ENCODE measurements around the gene CDKN2AIP. TPM values are rescaled to one million over a fixed set of nuclear protein-coding genes. Genes with fewer than 3 reads are reported as not detected.
"Not testable (repeated sequence)": the region's sequence is repeated elsewhere in the genome, so short reads cannot be mapped to it uniquely, and the experiment has no call there.

Gene CDKN2AIP
- total RNA-seq, 4 donors from 2014 or later = 14.0 to 25.6 (median 17.2) TPM

DNA sequence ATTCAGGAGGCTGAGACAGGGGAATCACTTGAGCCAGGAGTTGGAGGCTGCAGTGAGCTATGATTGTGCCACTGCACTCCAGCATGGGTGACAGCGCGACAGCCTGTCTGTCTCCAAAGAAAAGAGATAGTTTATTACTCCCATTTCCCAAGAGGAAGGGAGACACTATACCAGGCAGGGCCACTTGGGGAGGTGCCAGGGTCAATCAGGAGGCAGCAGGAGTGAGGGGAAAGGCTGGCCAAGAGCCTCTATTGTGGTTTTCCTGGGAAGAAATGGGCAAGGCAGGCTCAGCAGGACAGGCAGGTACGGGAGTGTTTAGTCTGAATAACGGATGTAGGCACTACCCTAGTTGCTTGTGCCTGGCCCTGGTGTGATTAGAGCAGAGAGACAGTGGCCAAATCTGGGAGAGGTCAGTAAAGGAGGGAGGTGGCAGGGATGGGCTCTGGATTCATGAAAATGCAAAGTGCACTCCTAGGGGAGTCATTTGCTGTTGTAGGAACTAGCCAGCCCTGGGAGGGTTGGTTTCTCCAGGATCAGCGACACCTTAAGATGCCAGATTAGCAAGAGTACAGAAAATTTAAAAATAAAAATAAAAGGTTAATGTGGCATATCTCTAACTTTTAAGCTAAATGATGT is 20.2 kb upstream of the CDKN2AIP start:
- Histone ChIP-seq H3K27me3 (no peaks in the 10 kb centered on the region), H3K27ac (no peak overlapping the region), H3K4me1 (no peaks in the 10 kb centered on the region), H3K9me3 (no peaks in the 10 kb centered on the region), H3K4me3 (no peak overlapping the region), H3K36me3 (no peaks in the 10 kb centered on the region)
- 74% methylated on average over 5 of the region's 5 CpGs for WGBS
- TF ChIP-seq POLR2AphosphoS5 (IDR thresholded peaks at IDR 0.05) = no peak
- no peak for DNase-seq (ENCODE audit: low spot score in 2 of 2)

DNA sequence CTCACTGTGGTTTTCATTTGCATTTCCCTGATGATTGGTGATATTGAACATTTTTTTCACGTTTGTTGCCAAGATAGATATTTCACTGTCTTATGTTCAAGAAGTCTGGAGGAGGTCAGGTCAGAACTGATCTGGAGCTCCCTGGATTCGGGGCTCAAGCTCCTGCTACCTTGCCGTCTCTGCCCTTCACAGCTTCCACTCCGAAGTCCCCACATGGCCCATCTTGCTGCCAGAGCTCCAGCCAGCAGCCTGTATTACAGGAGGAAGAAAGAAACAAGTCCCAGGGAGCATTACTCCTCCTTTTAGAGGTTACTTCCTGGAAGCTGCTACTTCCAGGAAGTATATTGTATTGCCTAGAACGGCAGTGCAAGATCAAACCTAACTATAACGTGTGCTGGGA is 17.9 kb upstream of the CDKN2AIP start:
- Histone ChIP-seq H3K9me3 (no peaks in the 10 kb centered on the region), H3K4me1 (no peaks in the 10 kb centered on the region), H3K27ac (no peak overlapping the region), H3K4me3 (no peak overlapping the region), H3K27me3 (no peaks in the 10 kb centered on the region), H3K36me3 (no peaks in the 10 kb centered on the region)
- TF ChIP-seq POLR2A (IDR thresholded peaks at IDR 0.05) (no peak), EP300 (IDR thresholded peaks at IDR 0.05) (no peak), POLR2AphosphoS5 (IDR thresholded peaks at IDR 0.05) (no peak)
- TF ChIP-seq, protein P1, sequence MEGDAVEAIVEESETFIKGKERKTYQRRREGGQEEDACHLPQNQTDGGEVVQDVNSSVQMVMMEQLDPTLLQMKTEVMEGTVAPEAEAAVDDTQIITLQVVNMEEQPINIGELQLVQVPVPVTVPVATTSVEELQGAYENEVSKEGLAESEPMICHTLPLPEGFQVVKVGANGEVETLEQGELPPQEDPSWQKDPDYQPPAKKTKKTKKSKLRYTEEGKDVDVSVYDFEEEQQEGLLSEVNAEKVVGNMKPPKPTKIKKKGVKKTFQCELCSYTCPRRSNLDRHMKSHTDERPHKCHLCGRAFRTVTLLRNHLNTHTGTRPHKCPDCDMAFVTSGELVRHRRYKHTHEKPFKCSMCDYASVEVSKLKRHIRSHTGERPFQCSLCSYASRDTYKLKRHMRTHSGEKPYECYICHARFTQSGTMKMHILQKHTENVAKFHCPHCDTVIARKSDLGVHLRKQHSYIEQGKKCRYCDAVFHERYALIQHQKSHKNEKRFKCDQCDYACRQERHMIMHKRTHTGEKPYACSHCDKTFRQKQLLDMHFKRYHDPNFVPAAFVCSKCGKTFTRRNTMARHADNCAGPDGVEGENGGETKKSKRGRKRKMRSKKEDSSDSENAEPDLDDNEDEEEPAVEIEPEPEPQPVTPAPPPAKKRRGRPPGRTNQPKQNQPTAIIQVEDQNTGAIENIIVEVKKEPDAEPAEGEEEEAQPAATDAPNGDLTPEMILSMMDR (IDR thresholded peaks at IDR 0.05) = no peak
- no peak for DNase-seq (ENCODE audit: low spot score in 2 of 2)
- WGBS = 65% methylated on average over 6 of the region's 6 CpGs

DNA sequence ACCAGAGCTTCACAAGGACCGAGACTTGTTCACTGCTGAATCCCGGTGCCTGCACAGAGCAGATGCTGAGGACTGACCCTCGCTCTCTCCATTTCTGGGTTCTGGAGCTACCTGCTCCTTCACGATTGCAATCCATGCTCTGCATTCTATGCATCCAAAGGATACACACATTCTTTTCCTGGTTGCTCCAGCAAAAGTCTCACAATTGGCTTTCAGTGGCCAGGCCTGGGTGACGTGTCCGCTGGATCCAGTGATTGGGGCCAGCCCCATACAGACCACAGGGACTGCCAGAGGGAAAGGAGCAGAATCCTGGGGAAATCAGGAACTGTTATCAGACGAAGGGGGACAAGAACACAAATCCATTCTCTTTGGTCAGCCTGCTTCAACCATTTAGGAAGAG is 14.9 kb upstream of the CDKN2AIP start:
- no peaks in the 10 kb centered on the region for H3K27me3 ChIP-seq
- 92% methylated on average over 7 of the region's 7 CpGs for whole genome bisulfite sequencing
- TF ChIP-seq EP300 (IDR thresholded peaks at IDR 0.05) = no peak
- no peak for TF ChIP-seq POLR2AphosphoS5 (IDR thresholded peaks at IDR 0.05)
- no peak for TF ChIP-seq POLR2A (IDR thresholded peaks at IDR 0.05)
- no peak for DNase-seq (ENCODE audit: low spot score in 2 of 2)
- H3K27ac ChIP-seq = no peak overlapping the region
- H3K4me3 ChIP-seq = no peak overlapping the region
- no peaks in the 10 kb centered on the region for H3K4me1 ChIP-seq
- no peaks in the 10 kb centered on the region for H3K9me3 ChIP-seq
- no peaks in the 10 kb centered on the region for H3K36me3 ChIP-seq

DNA sequence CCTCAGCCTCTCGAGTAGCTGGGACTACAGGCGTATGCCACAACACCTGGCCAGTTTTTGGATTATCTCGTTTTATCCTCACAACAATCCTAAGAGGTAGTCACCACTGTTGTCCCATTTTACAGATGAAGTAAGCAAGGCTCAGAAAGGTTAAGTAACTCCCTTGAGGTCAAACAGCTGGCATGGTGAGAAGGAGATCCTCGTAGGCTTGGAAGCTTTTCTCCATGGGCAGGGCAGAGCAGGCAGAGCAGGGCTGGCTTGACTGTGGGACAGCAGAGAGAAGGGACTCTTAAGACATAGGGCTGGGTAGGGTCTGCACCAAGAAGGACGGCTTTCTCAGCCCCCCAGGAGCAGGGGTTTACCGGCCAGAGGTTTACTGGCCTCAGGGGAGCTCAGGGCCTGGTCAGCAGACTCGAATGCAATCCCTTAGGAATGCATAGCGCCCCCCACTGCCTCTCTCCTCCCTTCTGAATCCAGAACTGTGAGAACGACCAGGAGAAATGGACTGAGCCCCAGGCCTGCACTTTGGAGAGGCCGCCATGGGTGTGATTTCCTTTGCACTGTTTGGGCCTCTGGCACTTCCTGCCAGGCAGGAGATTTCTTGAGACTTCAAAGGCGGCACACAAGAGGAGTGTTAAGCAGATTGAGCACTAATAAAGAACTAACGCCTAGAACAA is 14.0 kb upstream of the CDKN2AIP start:
- no peaks in the 10 kb centered on the region for H3K9me3 ChIP-seq
- no peak for DNase-seq (ENCODE audit: low spot score in 2 of 2)
- no peak overlapping the region for H3K4me3 ChIP-seq
- H3K27me3 ChIP-seq = no peaks in the 10 kb centered on the region
- no peak for TF ChIP-seq POLR2A (IDR thresholded peaks at IDR 0.05)
- TF ChIP-seq, protein P1 (IDR thresholded peaks at IDR 0.05) = no peak
- TF ChIP-seq EP300 (IDR thresholded peaks at IDR 0.05) = no peak
- TF ChIP-seq POLR2AphosphoS5 (IDR thresholded peaks at IDR 0.05) = no peak
- H3K4me1 ChIP-seq = no peaks in the 10 kb centered on the region
- no peak overlapping the region for H3K27ac ChIP-seq
- 59% methylated on average over 8 of the region's 12 CpGs for WGBS
- no peaks in the 10 kb centered on the region for H3K36me3 ChIP-seq

DNA sequence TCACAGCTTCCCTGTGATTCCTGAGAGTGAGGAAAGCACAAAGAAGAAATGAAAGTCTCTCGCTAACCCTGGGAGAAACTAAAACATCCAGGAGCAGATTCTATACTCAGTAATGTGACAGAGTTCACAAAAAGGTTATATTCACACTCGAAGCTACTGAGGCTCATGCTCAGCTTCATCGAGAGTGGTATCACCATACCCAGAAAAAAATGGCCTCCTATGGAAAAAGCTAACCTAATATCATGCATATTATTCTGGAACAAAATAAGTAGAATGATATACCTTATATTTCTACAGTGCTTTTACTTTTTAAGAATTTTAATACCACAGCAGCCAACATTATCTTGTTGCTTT is 13.5 kb upstream of the CDKN2AIP start:
- Histone ChIP-seq H3K27ac (no peak overlapping the region), H3K9me3 (no peaks in the 10 kb centered on the region)

DNA sequence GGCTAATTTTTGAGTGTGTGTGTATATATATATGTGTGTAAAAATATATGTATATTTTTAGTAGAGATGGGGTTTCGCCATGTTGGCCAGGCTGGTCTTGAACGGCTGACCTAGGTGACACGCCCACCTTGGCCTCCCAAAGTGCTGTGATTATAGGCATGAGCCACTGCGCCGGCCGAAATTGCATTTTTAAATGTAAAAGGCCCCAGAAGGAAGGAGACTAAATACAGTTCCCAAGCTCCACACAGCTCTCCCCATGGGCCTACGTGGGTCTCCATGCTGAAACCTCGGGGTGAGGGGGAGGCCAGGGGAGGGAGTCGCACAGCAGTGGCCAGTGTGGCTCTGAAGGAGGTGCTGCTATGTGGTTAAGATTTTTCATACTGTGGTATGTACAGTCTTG is 12.8 kb upstream of the CDKN2AIP start:
- DNase-seq (ENCODE audit: low spot score in 2 of 2) = no peak
- 94% methylated on average over 7 of the region's 9 CpGs for WGBS
- no peak overlapping the region for H3K27ac ChIP-seq

More for the DNA sequence above, 13.5 kb upstream of the CDKN2AIP start:
- TF ChIP-seq POLR2AphosphoS5 (IDR thresholded peaks at IDR 0.05) (no peak), EP300 (IDR thresholded peaks at IDR 0.05) (no peak), POLR2A (IDR thresholded peaks at IDR 0.05) (no peak)
- TF ChIP-seq, protein P1 (IDR thresholded peaks at IDR 0.05) = no peak
- Histone ChIP-seq H3K4me3 (no peak overlapping the region), H3K27me3 (no peaks in the 10 kb centered on the region), H3K4me1 (no peaks in the 10 kb centered on the region), H3K36me3 (no peaks in the 10 kb centered on the region)
- no peak for DNase-seq (ENCODE audit: low spot score in 2 of 2)
- WGBS = 35% methylated on average over 3 of the region's 3 CpGs

DNA sequence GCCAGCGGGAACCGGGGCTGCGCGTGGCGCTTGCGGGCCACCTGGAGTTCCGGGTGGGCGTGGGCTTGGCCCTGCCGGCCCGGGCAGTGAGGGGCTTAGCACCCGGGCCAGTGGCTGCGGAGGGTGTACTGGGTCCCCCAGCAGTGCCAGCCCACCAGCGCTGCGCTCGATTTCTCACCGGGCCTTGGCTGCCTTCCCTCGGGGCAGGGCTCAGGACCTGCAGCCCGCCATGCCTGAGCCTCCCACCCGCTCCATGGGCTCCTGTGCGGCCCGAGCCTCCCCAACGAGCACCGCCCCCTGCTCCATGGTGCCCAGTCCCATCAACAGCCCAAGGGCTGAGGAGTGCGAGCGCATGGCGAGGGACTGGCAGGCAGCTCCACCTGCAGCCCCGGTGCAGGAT is 11.3 kb upstream of the CDKN2AIP start:
- WGBS = 93% methylated on average over 2 of the region's 27 CpGs
- H3K4me3 ChIP-seq; DNase-seq (ENCODE audit: low spot score in 2 of 2); H3K36me3 ChIP-seq; H3K4me1 ChIP-seq; H3K27ac ChIP-seq; H3K9me3 ChIP-seq; H3K27me3 ChIP-seq: not testable (repeated sequence)

More for the DNA sequence above, 12.8 kb upstream of the CDKN2AIP start:
- Histone ChIP-seq H3K27me3 (no peaks in the 10 kb centered on the region), H3K9me3 (no peaks in the 10 kb centered on the region), H3K36me3 (no peaks in the 10 kb centered on the region), H3K4me3 (no peak overlapping the region), H3K4me1 (no peaks in the 10 kb centered on the region)
- TF ChIP-seq, protein P1 (IDR thresholded peaks at IDR 0.05) = no peak
- TF ChIP-seq POLR2A (IDR thresholded peaks at IDR 0.05) = no peak
- TF ChIP-seq EP300 (IDR thresholded peaks at IDR 0.05) = no peak
- TF ChIP-seq POLR2AphosphoS5 (IDR thresholded peaks at IDR 0.05) = no peak
